Uterus (tissue), 4 donors: Measurements from ENCODE around the gene RPS6KB1. TPM values are rescaled to one million over a fixed set of nuclear protein-coding genes. Genes with fewer than 3 reads are reported as not detected.
"Not testable (repeated sequence)": the region's sequence is repeated elsewhere in the genome, so short reads cannot be mapped to it uniquely, and the experiment has no call there.

Source experiments
- DNase-seq, 2 donors: peaks; one replicate each; pipeline ENCODE4 v3.0.0-alpha.2; 2019 to 2020
- H3K27ac ChIP-seq, 2 donors: fragments of 200-600 bp; sonication (generic); 1 replicate in 1 of 2; 2 replicates in 1 of 2; pipeline ENCODE4 v1.5.1; 2016 to 2018
- H3K27me3 ChIP-seq, 2 donors: fragments of 200-600 bp; sonication (generic); one replicate each; pipeline ENCODE4 v1.5.1; 2018 to 2019; ENCODE audit warnings: control low read depth in 1 of 2
- H3K36me3 ChIP-seq, 2 donors: fragments of 200-600 bp; sonication (generic); one replicate each; pipeline ENCODE4 v1.5.1; 2019; ENCODE audit warnings: control low read depth in 1 of 2
- H3K4me1 ChIP-seq, 2 donors: fragments of 200-600 bp; sonication (generic); one replicate each; pipeline ENCODE4 v1.5.1; 2018 to 2019; ENCODE audit warnings: control low read depth in 1 of 2
- H3K4me3 ChIP-seq, 2 donors: fragments of 200-600 bp; sonication (generic); 1 replicate in 1 of 2; 2 replicates in 1 of 2; pipeline ENCODE4 v1.5.1; 2018 to 2019; ENCODE audit warnings: mild to moderate bottlenecking in 1 of 2
- H3K9me3 ChIP-seq, 2 donors: fragments of 200-600 bp; sonication (generic); one replicate each; pipeline ENCODE4 v1.5.1; 2019; ENCODE audit warnings: control low read depth in 1 of 2
- POLR2A ChIP-seq, 2 donors: fragments of 450-650 bp; IDR thresholded peaks; one replicate each; pipeline ENCODE4 v1.6.1; 2016; ENCODE audit warnings: antibody characterized with exemption in 2 of 2, mild to moderate bottlenecking in 1 of 2, moderate library complexity in 1 of 2
- intact Hi-C: fragments of 100-400 bp; cut with DNase I; formaldehyde crosslinking; loops from one replicate; pipeline ENCODE4 v1.15.1; 2023; ENCODE audit warnings: low total_unique reads
- total RNA-seq, 4 donors: library from RNA; depleted of rRNA in 3 of 4; stranded (reverse); fragments of >200 nt in 3 of 4; gene quantifications; one replicate each; pipeline versions ENCODE4 v1.1.0 to v1.2.4, GENCODE V29; 2014 to 2023
- TF ChIP-seq, protein P1 (sequence below), 4 experiments: fragments of 200-600 bp in 2 of 4; fragments of 450-650 bp in 2 of 4; sonication (generic) in 2 of 4; IDR thresholded peaks; one replicate each; pipeline ENCODE4 v1.5.1; 2016 to 2019; ENCODE audit warnings: antibody characterized with exemption in 4 of 4, mild to moderate bottlenecking in 2 of 4, moderate library complexity in 1 of 4
- donor health status: DM: yes; HTN: yes; CAD: no.

Gene RPS6KB1
- total RNA-seq, 4 donors from 2014 or later: 19.2 to 86.2 (median 55.8) TPM

DNA sequence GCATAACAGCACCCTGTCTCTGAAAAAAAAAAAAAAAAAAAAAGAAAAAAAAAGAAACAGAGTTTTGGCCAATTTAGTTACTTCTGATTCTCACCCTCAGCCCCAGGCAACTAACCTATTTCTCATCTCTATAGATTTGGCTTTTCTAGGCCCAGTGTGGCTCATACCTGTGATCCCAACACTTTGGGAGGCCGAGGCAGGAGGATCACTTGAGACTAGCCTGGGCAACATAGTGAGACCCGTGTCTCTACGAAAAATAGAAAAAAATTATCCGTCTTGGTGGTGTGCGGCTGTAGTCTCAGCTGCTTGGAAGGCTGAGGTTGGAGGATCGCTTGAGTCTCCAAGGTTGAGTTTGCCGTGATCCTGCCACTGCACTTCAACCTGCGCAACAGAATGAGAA, 8.7 kb downstream of the RPS6KB1 start:
- H3K36me3 ChIP-seq: no peaks in the 10 kb centered on the region
- H3K9me3 ChIP-seq: no peaks in the 10 kb centered on the region
- no peaks in the 10 kb centered on the region for H3K4me1 ChIP-seq
- DNase-seq: no peak
- TF ChIP-seq POLR2A (IDR thresholded peaks at IDR 0.05): no peak
- TF ChIP-seq, protein P1, sequence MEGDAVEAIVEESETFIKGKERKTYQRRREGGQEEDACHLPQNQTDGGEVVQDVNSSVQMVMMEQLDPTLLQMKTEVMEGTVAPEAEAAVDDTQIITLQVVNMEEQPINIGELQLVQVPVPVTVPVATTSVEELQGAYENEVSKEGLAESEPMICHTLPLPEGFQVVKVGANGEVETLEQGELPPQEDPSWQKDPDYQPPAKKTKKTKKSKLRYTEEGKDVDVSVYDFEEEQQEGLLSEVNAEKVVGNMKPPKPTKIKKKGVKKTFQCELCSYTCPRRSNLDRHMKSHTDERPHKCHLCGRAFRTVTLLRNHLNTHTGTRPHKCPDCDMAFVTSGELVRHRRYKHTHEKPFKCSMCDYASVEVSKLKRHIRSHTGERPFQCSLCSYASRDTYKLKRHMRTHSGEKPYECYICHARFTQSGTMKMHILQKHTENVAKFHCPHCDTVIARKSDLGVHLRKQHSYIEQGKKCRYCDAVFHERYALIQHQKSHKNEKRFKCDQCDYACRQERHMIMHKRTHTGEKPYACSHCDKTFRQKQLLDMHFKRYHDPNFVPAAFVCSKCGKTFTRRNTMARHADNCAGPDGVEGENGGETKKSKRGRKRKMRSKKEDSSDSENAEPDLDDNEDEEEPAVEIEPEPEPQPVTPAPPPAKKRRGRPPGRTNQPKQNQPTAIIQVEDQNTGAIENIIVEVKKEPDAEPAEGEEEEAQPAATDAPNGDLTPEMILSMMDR (IDR thresholded peaks at IDR 0.05): no peak
- no peak overlapping the region for H3K27ac ChIP-seq
- H3K27me3 ChIP-seq: no peaks in the 10 kb centered on the region
- intact Hi-C loops: no loop called here
- no peak overlapping the region for H3K4me3 ChIP-seq

DNA sequence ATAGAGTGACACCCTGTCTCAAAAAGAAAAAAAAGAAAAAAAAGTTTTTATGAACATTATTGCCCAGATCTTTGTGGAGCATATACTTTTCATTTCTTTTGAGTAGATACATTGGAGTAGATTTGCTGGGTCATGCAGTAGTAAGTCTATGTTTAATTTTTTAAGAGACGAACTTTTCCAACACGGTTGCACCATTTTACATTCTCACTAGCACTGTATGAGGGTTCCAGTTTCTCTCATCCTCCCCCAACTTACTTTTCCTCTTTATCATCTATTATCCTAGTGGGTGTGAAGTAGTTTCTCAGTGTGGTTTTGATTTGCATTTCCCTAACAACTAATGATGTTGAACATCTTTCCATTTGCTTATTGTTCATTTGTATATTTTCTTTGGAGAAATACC, 10.5 kb downstream of the RPS6KB1 start:
- Histone ChIP-seq H3K27me3 (no peaks in the 10 kb centered on the region), H3K4me1 (no peaks in the 10 kb centered on the region), H3K27ac (no peak overlapping the region), H3K36me3 (no peaks in the 10 kb centered on the region), H3K9me3 (no peaks in the 10 kb centered on the region), H3K4me3 (no peak overlapping the region)
- intact Hi-C loops: no loop called here
- no peak for TF ChIP-seq POLR2A (IDR thresholded peaks at IDR 0.05)
- TF ChIP-seq, protein P1 (IDR thresholded peaks at IDR 0.05): no peak
- no peak for DNase-seq

DNA sequence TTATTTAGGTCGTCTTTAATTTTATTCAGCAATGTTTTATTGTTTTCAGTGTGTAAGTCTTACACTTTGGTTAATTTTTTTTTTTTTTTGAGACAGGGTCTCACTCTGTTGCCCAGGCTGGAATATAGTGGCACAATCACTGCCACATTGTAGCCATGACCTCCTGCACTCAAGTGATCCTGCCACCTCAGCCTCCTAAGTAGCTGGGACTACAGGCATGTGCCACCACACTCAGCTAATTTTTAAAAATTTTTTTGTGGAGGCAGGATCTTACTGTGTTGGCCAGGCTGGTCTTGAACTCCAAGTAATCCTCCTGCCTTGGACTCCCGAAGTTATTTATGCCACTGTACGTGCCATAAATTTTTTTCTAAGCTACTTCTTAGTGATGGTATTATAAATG, 14.5 kb downstream of the RPS6KB1 start:
- DNase-seq: no peak
- H3K27me3 ChIP-seq: no peaks in the 10 kb centered on the region
- no peak overlapping the region for H3K4me3 ChIP-seq
- no peaks in the 10 kb centered on the region for H3K36me3 ChIP-seq
- H3K27ac ChIP-seq: no peak overlapping the region
- H3K9me3 ChIP-seq: no peaks in the 10 kb centered on the region
- intact Hi-C loops: no loop called here
- TF ChIP-seq, protein P1 (IDR thresholded peaks at IDR 0.05): no peak
- no peak for TF ChIP-seq POLR2A (IDR thresholded peaks at IDR 0.05)
- H3K4me1 ChIP-seq: no peaks in the 10 kb centered on the region

DNA sequence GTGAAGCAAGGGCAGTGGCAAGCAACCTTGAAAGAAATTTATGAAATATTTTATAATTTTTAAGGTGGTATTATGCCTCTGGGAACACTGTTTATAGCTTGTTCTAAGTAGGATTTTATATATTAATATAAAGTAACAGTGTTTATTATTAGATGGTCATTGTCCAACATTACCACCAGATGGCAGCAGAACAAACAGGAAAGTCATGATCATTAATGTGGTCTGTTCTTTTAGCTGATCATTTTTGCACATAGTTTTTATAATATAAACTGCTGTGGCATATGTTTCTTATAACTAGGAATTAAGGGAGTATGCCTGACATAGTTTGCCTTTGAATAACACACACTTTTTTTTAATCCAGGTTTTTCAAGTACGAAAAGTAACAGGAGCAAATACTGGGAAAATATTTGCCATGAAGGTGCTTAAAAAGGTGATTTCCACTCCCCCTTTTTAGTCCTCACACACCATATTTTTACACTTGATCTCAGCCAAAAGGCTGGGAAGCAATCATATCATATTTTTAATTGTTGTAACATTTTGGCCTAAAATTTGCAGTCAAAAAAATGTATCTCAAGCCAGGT, 21.4 kb downstream of the RPS6KB1 start:
- H3K27ac ChIP-seq: no peak overlapping the region
- no peak for DNase-seq
- no peaks in the 10 kb centered on the region for H3K9me3 ChIP-seq
- no peaks in the 10 kb centered on the region for H3K27me3 ChIP-seq
- TF ChIP-seq POLR2A (IDR thresholded peaks at IDR 0.05): no peak
- TF ChIP-seq, protein P1 (IDR thresholded peaks at IDR 0.05): peak; percentile 38 to 65 (median 52)
- no peaks in the 10 kb centered on the region for H3K36me3 ChIP-seq
- no peaks in the 10 kb centered on the region for H3K4me1 ChIP-seq
- no peak overlapping the region for H3K4me3 ChIP-seq
- intact Hi-C loops: no loop called here

DNA sequence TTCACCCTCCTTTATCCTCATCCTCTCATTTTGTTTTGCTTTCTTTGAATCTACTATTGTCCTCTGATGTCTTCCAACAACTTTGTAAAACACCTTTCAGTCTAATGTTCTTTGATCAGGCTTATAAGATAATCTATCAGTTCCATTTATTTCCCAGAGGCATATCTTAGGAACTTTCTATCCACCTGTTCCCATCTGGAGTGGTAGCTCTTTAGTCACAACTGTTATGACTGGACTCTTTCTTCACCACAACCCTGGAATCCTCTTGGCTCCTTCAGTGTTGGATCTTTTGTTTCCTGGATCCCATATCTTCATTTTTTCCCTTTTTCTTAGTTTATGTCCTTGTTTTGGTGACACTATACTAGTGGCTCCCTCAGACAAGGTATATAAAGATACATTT, 23.5 kb downstream of the RPS6KB1 start:
- H3K9me3 ChIP-seq: no peaks in the 10 kb centered on the region
- intact Hi-C loops: no loop called here
- H3K36me3 ChIP-seq: no peaks in the 10 kb centered on the region
- no peak overlapping the region for H3K4me3 ChIP-seq
- no peaks in the 10 kb centered on the region for H3K27me3 ChIP-seq
- TF ChIP-seq, protein P1 (IDR thresholded peaks at IDR 0.05): no peak
- TF ChIP-seq POLR2A (IDR thresholded peaks at IDR 0.05): no peak
- no peaks in the 10 kb centered on the region for H3K4me1 ChIP-seq
- DNase-seq: no peak
- H3K27ac ChIP-seq: no peak overlapping the region

DNA sequence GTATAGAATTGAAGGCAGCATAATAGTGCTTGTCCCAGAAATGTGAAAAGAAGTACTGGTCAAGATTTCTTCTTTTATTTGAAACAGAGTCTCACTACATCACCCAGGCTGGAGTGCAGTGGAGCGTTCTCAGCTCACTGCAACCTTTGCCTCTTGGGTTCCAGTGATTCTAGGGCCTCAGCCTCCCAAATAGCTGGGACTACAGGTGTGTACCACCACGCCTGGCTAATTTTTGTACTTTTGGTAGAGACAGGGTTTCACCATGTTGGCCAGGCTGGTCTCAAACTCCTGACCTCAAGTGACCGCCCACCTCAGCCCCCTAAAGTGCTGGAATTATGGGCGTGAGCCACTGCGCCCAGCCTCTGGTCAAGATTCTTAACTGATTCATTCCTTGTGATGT, 27.7 kb downstream of the RPS6KB1 start:
- H3K4me3 ChIP-seq, H3K36me3 ChIP-seq, DNase-seq, H3K27me3 ChIP-seq, H3K4me1 ChIP-seq, H3K27ac ChIP-seq, intact Hi-C loops, H3K9me3 ChIP-seq: not testable (repeated sequence)

DNA sequence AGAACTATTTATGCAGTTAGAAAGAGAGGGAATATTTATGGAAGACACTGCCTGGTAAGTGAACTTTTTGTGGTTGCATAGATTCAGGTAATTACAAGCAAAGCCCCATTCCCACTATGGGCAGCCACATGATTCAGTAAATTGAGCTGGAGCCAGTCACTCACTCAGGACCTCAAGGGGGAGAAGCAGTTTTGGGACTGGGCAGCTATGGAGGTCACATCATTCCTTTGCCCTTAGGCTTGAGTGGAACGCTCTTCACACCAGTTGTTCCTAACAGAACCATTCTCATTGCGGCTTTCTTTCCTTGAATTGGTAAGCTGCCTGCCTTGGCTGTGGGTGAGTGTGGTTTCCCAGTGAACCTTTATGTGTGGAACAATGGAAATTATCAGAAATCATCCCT, 37.2 kb downstream of the RPS6KB1 start:
- H3K36me3 ChIP-seq, intact Hi-C loops, H3K9me3 ChIP-seq, H3K27me3 ChIP-seq, H3K4me3 ChIP-seq, H3K27ac ChIP-seq, DNase-seq, H3K4me1 ChIP-seq: not testable (repeated sequence)

DNA sequence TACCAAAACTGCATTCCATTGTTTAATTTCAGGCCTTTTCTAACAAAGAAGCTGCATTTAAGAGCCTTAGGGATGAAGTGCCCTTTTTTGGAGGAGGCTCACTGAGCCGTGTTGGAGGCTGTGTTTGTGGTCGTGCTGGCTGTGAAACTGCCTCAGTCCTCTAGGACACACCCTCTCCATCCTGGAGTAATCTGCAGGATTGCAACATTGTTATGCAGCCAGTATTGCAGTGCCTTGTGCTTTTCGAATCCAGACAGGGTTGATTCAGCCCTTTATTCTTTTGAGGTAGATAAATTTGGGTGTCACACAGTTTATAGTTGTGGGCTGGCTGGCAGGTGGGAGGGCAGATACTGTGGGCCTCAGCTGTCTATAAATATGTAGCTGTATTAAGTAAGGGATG, 37.8 kb downstream of the RPS6KB1 start:
- H3K4me3 ChIP-seq, H3K4me1 ChIP-seq, H3K9me3 ChIP-seq, H3K36me3 ChIP-seq, H3K27me3 ChIP-seq, intact Hi-C loops, H3K27ac ChIP-seq, DNase-seq: not testable (repeated sequence)
